Stimulated activated CD8-positive, alpha-beta memory T cell treated with anti-CD3 and anti-CD28 coated beads, Interleukin-12 subunit alpha, Interleukin-12 subunit beta, amount 100 ng/mL, for 1 hour (primary cell): Measurements from ENCODE around the gene WDR27.
"Not testable (repeated sequence)": the region's sequence is repeated elsewhere in the genome, so short reads cannot be mapped to it uniquely, and the experiment has no call there.

Experiments
- DNase-seq: peaks from one replicate; pipeline ENCODE4 v3.0.0-alpha.2; 2020; ENCODE audit warnings: low read depth

Gene WDR27

DNA sequence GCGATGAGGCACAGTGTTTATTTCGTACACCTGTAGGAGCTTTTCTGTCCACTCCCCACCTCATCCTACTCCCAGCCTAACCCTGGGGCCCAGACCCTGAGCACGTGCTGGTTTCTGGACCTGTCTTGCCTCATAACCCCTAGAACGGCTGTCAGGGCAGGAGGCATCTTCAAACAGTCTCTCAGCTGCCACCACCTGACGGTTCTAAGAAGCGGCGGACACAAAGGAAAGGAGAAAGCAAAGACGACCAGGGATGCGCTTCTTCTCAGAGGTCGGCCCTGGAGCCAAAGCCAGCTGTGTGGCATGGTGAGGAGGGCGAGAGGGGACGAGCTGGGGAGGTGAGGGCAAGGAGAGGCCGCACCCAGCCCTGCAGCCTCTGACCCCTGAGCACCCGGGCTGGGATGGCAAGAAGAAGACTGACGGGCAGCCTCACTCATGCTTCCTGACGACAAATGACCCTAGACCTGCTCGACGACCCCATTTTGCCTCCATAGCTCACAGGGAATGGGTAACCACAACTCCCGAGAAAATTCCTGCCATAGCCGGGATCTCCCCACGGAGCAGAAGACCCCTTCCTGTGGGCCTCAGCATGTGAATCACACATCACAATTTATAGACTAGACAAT, 62.1 kb downstream of the WDR27 start:
- DNase-seq = no peak

DNA sequence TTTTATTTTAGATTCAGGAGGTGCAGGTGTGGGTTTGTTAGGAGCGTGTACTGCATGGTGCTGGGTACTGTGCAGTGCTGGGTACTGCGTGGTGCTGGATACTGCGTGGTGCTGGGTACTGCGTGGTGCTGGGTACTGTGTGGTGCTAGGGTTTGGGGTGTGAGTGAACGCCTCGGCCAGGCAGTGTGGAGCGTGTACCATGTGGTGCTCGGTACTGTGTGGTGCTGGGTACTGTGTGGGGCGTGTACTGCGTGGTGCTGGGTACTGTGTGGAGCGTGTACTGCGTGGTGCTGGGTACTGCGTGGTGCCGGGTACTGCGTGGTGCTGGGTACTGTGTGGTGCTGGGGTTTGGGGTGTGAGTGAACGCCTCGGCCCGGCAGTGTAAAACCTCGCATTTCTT, 62.9 kb downstream of the WDR27 start:
- no peak for DNase-seq

DNA sequence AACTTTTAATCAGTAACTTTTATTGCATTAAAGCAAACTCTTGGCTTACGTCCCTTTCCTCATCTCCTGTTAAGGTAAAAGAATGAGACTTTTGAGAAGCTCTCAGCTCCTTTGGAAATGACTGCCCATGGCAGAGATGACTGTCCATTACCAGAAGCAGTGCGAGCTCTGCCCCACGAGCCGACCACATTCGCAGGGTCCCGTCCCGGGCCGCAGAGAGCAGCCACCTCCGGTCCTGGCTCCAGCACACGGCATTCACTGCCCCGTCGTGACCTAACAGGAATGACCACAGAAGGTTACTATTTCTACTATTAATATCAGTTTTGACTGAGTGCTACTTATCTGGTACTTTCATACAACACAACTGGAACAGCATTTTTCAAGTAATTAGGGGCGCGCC, 63.4 kb downstream of the WDR27 start:
- DNase-seq = no peak

DNA sequence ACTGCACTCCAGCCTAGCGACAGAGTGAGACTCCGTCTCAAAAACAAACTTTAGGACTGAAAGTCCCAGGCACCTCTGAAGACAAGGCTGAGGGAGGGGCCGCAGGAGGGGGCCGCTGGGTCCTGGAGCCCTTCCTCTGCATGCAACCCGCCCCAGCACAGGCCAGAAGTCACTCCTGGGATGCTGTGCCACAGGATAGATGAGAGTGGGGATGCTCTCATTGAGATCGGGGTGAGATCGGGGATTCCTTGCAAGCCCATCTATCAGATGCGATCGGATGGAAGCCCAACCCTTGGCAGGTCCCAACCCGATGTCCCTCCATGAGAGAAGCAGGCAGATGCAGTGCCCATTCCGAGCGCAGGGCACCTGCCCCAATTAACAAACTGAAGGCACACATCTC, 66.5 kb downstream of the WDR27 start:
- DNase-seq = no peak

DNA sequence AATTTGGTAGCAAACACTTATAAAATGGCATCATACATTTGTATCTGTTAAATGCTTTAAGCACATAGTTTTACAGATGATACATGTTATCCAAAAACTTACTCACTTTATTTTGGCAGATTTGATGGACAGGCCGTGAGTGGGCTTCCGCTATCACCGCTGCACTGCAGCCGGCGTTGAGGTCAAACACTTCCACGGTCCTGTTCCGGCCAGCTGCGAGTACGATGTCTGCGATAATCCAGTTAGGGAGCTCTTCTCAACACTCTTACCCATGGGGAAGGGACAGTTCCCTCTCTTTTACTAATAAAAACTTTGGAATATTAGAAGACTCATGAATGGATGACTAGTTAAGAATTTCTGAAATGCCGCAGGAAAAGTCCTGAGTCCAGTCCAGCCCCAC, 69.0 kb downstream of the WDR27 start:
- no peak for DNase-seq

DNA sequence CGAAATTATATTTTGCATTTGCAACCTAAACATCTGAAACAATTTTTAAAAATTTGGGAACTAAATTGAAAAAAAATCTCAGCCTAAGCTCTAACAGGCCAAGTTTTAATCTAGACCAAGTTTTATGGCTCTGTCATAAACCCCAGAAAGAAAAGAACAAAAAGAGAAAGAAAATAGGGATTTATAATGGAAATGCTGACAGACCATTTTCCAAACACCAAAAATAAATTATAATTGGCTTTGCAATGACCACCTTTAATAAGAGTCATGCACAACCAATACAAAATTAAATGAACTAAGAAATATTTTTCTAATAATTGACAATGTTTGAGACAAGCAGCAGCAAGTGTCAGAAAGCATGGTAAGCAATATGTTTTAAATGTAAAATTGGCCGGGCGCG, 72.6 kb downstream of the WDR27 start:
- DNase-seq = no peak

DNA sequence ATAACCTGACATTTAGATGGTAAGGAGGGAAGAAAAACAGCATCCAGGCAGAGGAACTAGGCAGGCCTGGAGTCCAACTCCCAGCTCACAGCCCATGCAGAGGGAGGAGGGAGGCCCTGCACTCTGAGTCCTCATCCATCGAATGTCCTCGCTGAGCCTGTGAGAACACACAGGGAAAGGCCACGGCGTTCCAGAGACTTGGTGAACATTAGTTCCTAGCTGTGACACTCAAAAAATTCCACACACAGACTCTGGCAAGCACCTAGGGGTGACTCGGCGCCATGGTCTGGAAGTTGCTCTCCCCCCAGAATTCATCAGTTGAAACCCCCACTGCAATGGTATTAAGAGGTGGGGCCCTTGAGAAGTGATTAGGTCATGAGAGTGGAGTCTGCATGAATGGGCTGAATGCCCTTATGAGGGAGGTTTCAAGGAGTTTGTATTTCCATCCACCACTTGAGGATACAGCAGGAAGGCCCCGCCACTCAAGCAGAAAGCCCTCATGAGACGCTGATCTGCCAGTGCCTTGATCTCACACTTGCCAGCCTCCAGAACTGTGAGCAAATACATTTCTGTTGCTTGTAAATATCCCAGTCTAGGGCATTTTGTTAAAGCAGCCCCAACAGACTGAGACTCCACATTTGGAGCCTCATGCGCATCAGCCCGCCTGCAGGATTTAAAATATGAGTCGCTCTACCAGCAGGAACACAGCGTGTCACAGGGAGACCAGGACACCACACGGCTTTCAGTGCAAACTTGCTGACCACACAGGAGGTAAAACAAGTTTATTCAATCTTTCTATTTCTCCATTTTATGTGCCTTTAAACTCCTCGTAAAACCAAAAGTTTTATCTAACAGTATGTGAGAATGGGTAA, 73.9 kb downstream of the WDR27 start:
- DNase-seq = no peak

DNA sequence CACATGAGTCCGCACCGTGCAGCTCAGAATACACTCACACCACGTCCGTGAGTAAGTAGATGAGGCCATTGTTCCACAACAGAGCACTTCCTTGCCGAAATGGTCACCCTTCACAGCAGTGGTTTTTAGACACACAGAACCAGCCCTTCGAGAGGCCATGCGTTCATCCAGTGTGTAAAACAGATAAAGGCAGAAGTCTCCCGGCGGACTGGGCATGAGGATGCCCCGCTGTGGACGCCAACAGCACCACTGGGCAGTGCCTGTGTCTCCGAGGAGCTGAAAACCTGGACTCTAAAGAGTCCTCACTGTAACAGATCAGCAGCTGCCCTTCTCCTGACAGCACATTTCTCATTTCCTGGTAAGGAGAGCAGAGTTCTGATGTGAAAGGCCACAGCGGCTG, 75.2 kb downstream of the WDR27 start:
- DNase-seq = no peak

DNA sequence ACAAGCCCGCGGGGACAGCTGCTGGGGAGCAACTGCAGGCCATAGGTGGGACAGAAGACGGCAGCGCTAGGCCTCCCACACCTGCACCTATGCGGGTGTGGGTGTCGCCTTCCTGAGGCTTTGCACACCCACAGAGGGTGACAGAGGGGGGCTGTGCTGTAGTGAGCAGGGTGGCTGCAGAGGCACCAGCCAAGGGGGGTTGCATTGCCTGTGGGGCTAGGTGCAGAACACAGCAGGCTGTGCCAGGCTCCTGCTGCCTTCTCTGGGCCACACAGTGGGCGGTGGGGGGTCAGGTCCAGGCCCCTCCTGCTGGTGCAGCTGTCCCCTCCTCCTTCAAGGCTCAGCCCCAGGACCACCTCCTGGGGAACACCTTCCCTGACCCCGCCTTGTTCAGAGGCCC, 75.7 kb downstream of the WDR27 start:
- DNase-seq = no peak

DNA sequence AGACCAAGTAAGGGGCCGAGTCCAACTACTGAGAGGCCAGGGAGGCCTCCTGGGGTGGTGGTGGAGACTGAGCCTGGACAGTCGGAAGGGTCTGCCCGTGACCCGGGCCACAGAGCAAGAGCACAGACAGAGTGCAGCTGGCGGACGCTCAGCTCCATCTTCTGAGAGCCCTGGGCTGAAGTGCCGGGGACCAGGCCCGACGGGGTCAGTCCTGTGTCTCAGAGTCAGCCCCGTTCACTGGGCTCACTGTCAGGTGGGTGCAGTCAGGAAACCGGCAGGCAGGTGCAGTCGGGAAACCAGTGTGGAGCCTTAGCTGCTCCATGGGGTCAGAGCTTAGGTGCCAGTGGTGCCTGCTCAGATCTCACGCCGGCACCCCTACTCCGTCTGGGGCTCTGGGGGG, 76.5 kb downstream of the WDR27 start:
- DNase-seq = no peak

DNA sequence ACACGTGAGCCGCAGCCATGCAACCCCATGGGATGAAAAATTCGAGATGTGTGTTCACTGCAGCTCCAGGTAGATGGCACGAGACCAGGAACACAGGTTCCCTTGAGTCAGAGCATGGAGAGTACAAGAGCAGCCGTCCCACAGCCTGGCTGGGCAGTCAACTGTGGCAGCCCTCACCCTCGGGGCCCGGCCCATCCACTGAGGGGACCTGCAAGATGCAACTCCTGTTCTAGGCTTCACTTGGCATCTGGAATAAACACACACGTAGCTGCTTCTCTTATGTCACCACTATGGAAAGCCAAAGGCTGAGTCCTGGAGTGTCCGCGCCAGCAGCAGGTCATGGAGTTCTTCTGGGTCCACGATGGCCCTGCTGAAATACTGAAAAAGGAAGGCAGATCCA, 77.0 kb downstream of the WDR27 start:
- DNase-seq = no peak

DNA sequence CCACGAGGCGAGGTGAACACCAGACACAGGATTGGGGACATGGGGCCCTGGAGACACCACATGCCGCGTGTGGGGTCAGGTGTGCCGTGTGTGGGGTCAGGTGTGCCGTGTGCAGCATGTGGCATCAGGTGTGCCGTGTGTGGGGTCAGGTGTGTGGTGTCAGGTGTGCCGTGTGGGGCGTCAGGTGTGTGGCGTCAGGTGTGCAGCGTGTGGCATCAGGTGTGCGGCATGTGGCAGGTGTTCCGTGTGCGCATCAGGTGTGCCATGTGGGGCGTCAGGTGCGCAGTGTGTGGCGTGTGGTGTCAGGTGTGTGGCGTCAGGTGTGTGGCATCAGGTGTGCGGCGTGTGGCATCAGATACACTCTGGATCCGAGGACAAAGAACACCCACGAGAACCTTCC, 77.9 kb downstream of the WDR27 start:
- DNase-seq = no peak

DNA sequence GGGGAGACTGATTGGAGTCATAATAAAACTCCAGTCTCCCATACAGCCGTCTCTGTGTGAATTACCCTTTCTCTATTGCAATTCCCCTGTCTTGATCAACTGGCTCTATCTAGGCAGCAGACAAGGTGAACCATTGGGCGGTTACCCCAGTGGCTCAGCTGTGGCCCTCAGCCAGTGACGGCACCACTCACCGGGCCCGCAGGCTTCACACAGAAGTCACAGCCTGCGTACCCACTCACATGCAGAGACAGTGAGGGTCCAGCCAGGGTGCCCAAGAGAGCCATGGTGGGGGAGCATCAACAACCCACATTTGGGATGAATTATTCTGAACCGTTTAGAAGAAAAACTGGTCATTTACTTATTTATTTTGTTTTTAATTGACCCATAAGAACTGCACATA, 78.5 kb downstream of the WDR27 start:
- DNase-seq = no peak

DNA sequence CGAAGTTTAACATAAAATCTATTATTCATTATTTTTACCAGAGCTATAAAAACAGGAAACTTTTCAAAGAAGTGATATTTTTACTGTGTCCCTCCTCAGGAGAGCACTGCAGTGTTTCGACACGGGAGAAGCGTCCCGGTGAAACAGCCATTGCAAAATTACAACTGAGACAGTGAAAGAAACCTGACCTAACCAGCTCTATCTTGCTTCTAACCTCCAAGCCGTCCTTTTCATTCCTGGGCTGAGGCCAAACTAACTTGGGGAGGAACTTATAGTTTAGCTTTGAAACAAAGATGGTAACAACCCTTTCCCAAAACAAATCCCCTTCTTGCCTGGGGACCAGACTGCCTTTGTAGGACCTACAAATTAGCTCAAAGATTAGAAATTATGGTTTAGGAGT, 79.2 kb downstream of the WDR27 start:
- no peak for DNase-seq

DNA sequence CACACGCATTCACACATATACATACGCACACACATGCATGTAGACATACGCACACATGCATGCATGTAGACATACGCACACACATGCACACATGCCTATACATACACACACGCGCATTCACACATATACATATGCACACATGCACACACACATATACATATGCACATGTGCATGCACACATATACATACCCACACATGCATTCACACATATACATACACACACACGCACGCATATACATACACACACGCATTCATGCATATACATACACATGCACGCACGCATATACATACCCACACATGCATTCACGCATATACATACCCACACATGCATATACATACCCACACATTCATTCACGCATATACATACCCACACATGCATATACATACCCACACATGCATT, 80.5 kb downstream of the WDR27 start:
- DNase-seq = no peak

DNA sequence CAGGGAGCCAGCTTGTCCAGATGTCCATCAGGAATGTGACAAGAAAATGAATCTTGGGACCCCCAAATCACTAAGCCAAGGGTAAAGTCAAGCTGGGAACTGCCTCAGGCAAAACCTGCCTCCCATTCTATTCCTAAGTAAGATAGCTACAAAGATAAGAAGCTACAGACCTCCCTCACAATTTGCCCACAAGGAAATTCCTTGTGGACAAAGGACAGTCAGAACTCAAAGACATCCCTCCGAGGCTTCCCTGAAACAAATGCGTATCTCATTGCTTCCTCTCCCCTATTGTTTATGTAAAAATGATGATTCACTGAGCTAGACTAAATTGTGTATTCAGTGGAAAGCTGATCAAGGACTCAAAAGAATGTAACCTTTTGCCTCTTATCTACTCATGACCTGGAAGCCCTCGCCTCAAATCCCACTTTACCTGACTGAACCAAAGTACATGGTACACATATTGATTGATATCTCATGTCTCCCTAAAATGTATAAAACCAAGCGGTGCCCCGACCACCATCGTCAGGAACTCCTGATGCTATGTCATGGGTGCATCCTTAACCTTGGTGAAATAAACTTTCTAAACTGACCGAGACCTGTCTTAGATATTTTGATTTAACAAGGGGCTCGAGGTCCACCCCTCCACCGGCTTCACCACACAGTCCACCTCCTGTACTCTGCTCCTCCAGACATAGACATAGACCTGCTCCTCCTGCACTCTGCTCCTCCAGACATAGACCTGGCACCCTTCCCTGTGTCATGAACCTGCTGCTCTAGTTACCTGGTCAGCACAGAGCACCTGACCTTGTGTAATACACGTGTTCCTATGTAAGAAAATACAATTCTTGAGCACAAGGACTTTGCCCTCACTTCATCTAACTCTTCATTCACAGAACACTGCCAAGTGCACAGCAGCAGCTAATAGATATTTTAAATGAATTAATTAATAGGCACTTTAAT, 81.4 kb downstream of the WDR27 start:
- no peak for DNase-seq

DNA sequence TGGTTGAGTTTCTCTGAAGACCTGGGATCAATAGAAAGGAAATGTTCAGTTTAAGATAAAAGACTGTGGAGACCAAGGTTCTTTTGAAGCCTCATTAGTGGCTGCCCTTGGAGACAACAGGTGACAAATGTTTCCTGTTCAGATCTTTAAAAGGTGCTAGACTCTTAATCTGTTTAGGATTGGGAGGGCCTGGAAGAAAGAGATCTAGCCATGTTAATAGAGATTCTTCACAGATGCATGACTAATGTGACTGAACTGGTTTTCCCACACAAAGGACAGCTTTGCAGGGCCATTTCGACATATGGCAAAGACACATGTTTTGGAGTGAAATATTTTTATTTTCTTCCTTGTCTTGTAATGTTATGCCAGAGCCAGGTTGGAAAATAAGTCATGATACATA, 82.2 kb downstream of the WDR27 start:
- no peak for DNase-seq

DNA sequence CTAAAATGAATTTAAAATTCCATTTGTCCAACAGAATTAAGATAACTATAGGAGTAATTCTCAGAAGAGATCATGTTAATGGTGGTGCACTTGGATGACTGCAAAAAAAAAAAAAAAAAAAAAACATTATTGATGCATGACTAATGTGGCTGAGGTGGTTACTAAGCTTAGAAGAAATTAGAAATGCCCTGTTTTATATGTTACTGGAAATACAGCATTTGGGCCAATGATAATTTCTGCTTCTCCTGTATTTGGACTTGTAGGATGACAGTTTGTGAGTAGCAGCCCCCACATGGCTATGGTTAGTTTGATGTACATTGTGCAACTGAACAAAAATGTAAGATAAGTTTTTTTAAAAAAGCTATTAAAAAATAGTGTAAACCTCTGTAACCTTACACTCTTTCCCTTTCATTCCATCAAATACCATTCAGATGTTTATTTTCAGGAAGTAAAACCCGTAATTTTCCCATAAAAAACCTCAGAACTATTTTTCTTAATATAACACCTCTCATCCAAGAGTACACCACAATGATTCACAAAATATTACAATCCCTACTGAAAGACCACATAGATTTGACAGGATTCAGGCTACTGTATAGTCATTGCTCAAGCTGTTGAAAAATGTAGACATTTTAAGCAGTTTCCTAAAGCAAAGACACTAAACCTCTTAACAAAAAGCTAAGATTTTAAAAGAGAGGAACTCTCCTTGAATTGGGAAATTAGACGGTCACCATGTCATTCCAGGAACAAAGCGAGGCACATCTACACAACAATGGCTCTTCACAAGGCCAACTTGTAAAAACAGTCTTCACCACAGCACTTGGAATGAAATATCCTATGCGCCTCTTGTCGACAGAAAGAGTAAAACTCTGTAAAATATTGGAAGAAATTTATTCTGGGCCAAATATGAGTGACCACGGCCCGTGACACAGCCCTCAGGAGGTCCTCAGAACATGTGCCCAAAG, 83.0 kb downstream of the WDR27 start:
- DNase-seq = no peak

DNA sequence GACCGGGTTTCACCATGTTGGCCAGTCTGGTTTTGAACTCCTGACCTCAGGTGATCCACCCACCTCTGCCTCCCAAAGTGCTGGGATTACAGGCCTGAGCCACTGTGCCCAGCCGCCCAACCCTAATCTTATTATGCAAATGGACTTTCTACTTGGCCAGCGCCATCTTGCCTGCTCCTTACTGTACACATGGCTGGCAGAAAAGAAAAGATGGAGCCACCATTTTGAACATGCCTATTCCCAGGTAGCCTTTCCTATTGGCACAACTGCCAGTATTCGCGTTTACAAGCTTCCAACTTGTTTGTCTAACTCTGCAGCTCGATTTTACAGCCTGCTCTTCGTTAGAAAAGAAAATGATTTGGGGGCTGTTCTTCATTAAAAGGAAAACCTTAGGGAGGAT, 84.3 kb downstream of the WDR27 start:
- DNase-seq = no peak

DNA sequence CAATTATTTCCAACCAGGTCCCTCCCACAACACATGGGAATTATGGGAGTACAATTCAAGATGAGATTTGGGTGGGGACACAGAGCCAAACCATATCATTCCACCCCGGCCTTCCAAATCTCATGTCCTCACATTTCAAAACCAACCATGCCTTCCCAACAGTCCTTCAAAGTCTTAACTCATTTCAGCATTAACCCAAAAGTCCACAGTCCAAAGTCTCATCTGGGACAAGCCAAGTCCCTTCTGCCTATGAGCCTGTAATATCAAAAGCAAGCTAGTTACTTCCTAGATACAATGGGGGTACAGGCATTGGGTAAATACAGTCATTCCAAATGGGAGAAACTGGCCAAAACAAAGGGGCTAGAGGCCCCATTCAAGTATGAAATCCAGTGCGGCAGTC, 93.2 kb downstream of the WDR27 start:
- DNase-seq = not testable (repeated sequence)

DNA sequence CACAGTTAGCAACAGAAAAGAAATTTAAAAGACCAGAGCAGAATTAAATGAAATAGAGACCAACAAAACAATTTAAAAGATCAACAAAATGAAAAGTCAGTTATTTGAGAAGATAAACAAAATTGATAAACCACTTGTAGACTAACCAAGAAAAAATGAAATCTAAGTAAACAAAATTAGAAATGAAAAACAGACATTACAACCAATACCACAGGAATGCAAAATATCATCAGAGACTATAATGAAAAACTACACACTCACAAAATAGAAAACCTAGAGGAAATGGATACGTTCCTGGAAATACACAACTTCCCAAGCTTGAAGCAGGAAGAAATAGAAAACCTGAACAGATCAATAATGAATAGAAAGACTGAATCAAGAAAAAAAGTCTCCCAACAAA, 97.8 kb downstream of the WDR27 start:
- DNase-seq = no peak

DNA sequence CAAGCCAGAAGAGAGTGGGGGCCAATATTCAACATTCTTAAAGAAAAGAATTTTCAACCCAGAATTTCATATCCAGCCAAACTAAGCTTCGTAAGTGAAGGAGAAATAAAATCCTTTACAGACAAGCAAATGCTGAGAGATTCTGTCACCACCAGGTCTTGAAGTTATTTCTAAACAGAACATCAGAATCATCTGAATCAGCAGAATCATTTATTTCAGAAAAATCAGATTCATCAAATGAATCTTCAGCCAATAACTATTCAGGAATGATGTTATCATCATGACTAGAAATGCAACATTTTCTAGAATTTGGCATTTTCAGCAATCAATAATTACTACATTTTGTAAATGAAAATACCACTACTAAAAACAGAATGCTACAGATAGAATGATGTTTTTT, 100.7 kb downstream of the WDR27 start:
- not testable (repeated sequence) for DNase-seq
